H1 (cell line): Measurements from ENCODE around the gene RENBP. TPM values are rescaled to one million over a fixed set of nuclear protein-coding genes. Genes with fewer than 3 reads are reported as not detected.

Experiments used
- CTCF ChIA-PET: fragments of 300-600 bp; sonication (Branson Sonifier 250); formaldehyde crosslinking; loops from one replicate; lab custom pipeline; 2021; ENCODE audit not compliant: partially characterized antibody; lab: Charles Lee
- POLR2A ChIA-PET: fragments of 300-600 bp; sonication (Branson Sonifier 250); formaldehyde crosslinking; loops from one replicate; lab custom pipeline; 2021; ENCODE audit warnings: inconsistent platforms; ENCODE audit not compliant: partially characterized antibody; lab: Charles Lee
- DNase-seq, 2 experiments: peaks; one replicate each; pipeline versions ENCODE4 v3.0.0 to v3.0.0-alpha.2; 2010 to 2022; ENCODE audit warnings: low spot score in 2 of 2, low read depth in 1 of 2, mixed read lengths in 1 of 2
- FAIRE-seq: peaks from 2 replicates; lab custom pipeline; 2011; peaks lifted over from hg19 to GRCh38; lab: Jason Lieb, UNC
- H2AFZ ChIP-seq: 2 replicates; pipeline ENCODE4 v1.8.1; 2012; ENCODE audit warnings: low read length, inconsistent platforms
- H2AK5ac ChIP-seq: 2 replicates; pipeline ENCODE4 v1.6.1; 2013; ENCODE audit warnings: low read depth, low read length
- H2BK120ac ChIP-seq: replicated peaks from 2 replicates; pipeline ENCODE3; 2013; ENCODE audit warnings: low read depth, low read length, inconsistent platforms
- H2BK12ac ChIP-seq: 2 replicates; pipeline ENCODE4 v1.6.1; 2013; ENCODE audit warnings: low read depth, low read length
- H2BK15ac ChIP-seq: 2 replicates; pipeline ENCODE4 v1.6.1; 2013; ENCODE audit warnings: low read length
- H2BK20ac ChIP-seq: 2 replicates; pipeline ENCODE4 v1.6.1; 2013; ENCODE audit warnings: low read length
- H2BK5ac ChIP-seq: 2 replicates; pipeline ENCODE4 v1.6.1; 2013; ENCODE audit warnings: low read depth, low read length
- H3K14ac ChIP-seq: 2 replicates; pipeline ENCODE4 v1.6.1; 2013; ENCODE audit warnings: inconsistent platforms; ENCODE audit not compliant: insufficient read length
- H3K18ac ChIP-seq: 2 replicates; pipeline ENCODE4 v1.6.1; 2013; ENCODE audit warnings: low read length; ENCODE audit errors: extremely low read depth
- H3K23ac ChIP-seq: 2 replicates; pipeline ENCODE4 v1.6.1; 2013; ENCODE audit warnings: inconsistent platforms; ENCODE audit not compliant: insufficient read length
- H3K23me2 ChIP-seq: 2 replicates; pipeline ENCODE4 v1.6.1; 2013; ENCODE audit warnings: low read depth, low read length
- H3K27ac ChIP-seq: 2 replicates; pipeline ENCODE4 v1.6.1; 2011; ENCODE audit warnings: low read depth, low read length, inconsistent platforms
- H3K27me3 ChIP-seq, 4 experiments: replicated peaks in 1 of 4; 1 replicate in 1 of 4; 2 replicates in 3 of 4; pipeline versions ENCODE4 v1.6.1 to v1.8.1; 2011 to 2013; ENCODE audit warnings: low read length in 3 of 4, mild to moderate bottlenecking in 3 of 4, inconsistent platforms in 2 of 4, mixed read lengths in 2 of 4, moderate library complexity in 1 of 4; ENCODE audit not compliant: control insufficient read depth in 3 of 4, insufficient read depth in 3 of 4; ENCODE audit errors: extremely low read depth in 1 of 4
- H3K36me3 ChIP-seq, 4 experiments: 2 replicates each; pipeline versions ENCODE4 v1.6.1 to v1.8.1; 2011 to 2013; ENCODE audit warnings: mild to moderate bottlenecking in 4 of 4, low read length in 3 of 4, moderate library complexity in 2 of 4, control low read depth in 1 of 4, inconsistent platforms in 1 of 4; ENCODE audit not compliant: insufficient read depth in 4 of 4, control insufficient read depth in 2 of 4
- H3K4ac ChIP-seq: replicated peaks from 2 replicates; pipeline ENCODE3; 2013; ENCODE audit warnings: low read length, low read depth, mixed read lengths, inconsistent platforms; ENCODE audit not compliant: insufficient read length
- H3K4me1 ChIP-seq, 4 experiments: replicated peaks in 1 of 4; 1 replicate in 1 of 4; 2 replicates in 3 of 4; pipeline versions ENCODE4 v1.6.1 to v1.8.1; 2011 to 2013; ENCODE audit warnings: low read length in 3 of 4, inconsistent platforms in 2 of 4, mixed read lengths in 1 of 4; ENCODE audit not compliant: insufficient read depth in 4 of 4, control insufficient read depth in 3 of 4
- H3K4me2 ChIP-seq, 2 experiments: 2 replicates each; pipeline versions ENCODE4 v1.6.1 to v1.8.1; 2011 to 2013; ENCODE audit warnings: low read depth in 2 of 2, low read length in 2 of 2, control low read depth in 1 of 2, inconsistent platforms in 1 of 2, mild to moderate bottlenecking in 1 of 2; ENCODE audit not compliant: insufficient read depth in 1 of 2
- H3K4me3 ChIP-seq, 4 experiments: fragments of 200-600, 300-600 bp in 1 of 4; sonication (generic), shearing (Covaris generic), sonication (Bioruptor Twin) in 1 of 4; 2 replicates each; pipeline versions ENCODE4 v1.5.1 to v1.8.1; 2011 to 2016; ENCODE audit warnings: low read length in 4 of 4, low read depth in 3 of 4, control low read depth in 2 of 4, inconsistent platforms in 2 of 4, mild to moderate bottlenecking in 2 of 4, mixed read lengths in 1 of 4, moderate library complexity in 1 of 4; ENCODE audit not compliant: insufficient read depth in 2 of 4; ENCODE audit errors: extremely low read depth in 1 of 4
- H3K56ac ChIP-seq: replicated peaks from 2 replicates; pipeline ENCODE3; 2013; ENCODE audit warnings: low read depth, mild to moderate bottlenecking, mixed read lengths, low read length, inconsistent platforms; ENCODE audit not compliant: insufficient read length
- H3K79me1 ChIP-seq: 2 replicates; pipeline ENCODE4 v1.6.1; 2013; ENCODE audit warnings: low read depth, low read length, control low read depth
- H3K79me2 ChIP-seq, 2 experiments: 2 replicates each; pipeline versions ENCODE4 v1.6.1 to v1.8.1; 2012 to 2013; ENCODE audit warnings: low read length in 2 of 2, mild to moderate bottlenecking in 2 of 2, inconsistent platforms in 1 of 2; ENCODE audit not compliant: insufficient read depth in 2 of 2, control insufficient read depth in 1 of 2
- H3K9ac ChIP-seq, 4 experiments: replicated peaks in 1 of 4; 1 replicate in 1 of 4; 2 replicates in 3 of 4; pipeline versions ENCODE4 v1.6.1 to v1.8.1; 2011 to 2013; ENCODE audit warnings: low read depth in 3 of 4, low read length in 3 of 4, control low read depth in 2 of 4, mild to moderate bottlenecking in 2 of 4, moderate library complexity in 2 of 4, inconsistent platforms in 1 of 4; ENCODE audit errors: extremely low read depth in 1 of 4
- H3K9me3 ChIP-seq, 2 experiments: 2 replicates each; pipeline versions ENCODE4 v1.6.1 to v1.8.1; 2012 to 2013; ENCODE audit warnings: mild to moderate bottlenecking in 2 of 2, moderate library complexity in 2 of 2, control low read depth in 1 of 2, inconsistent platforms in 1 of 2, low read depth in 1 of 2, low read length in 1 of 2, mixed read lengths in 1 of 2; ENCODE audit not compliant: insufficient read depth in 2 of 2
- H4K20me1 ChIP-seq, 2 experiments: replicated peaks in 1 of 2; 2 replicates each; pipeline versions ENCODE3 to v1.8.1; 2011 to 2013; ENCODE audit warnings: inconsistent platforms in 2 of 2, low read length in 2 of 2, mild to moderate bottlenecking in 1 of 2; ENCODE audit not compliant: insufficient read depth in 2 of 2, control insufficient read depth in 1 of 2
- H4K5ac ChIP-seq: 2 replicates; pipeline ENCODE4 v1.6.1; 2013; ENCODE audit warnings: low read length, low read depth, mixed read lengths, inconsistent platforms; ENCODE audit not compliant: insufficient read length
- H4K8ac ChIP-seq: 2 replicates; pipeline ENCODE4 v1.8.0; 2013; ENCODE audit warnings: mild to moderate bottlenecking, moderate library complexity, low read length, inconsistent platforms; ENCODE audit not compliant: insufficient read depth; ENCODE audit errors: extremely low read depth
- H4K91ac ChIP-seq: replicated peaks from 2 replicates; pipeline ENCODE3; 2013; ENCODE audit warnings: low read length, mixed read lengths, inconsistent platforms; ENCODE audit not compliant: insufficient read length
- FOSL1 ChIP-seq: IDR thresholded peaks from 2 replicates; pipeline ENCODE4 v1.6.1; 2011; ENCODE audit warnings: mild to moderate bottlenecking, low read depth, low read length, moderate library complexity; ENCODE audit not compliant: insufficient read depth
- HDAC6 ChIP-seq: IDR thresholded peaks from one replicate; pipeline ENCODE4 v1.7.1; 2012; ENCODE audit warnings: low read depth, mild to moderate bottlenecking, inconsistent platforms, low read length, moderate library complexity
- POU5F1 ChIP-seq: IDR thresholded peaks from 2 replicates; pipeline ENCODE4 v1.6.1; 2011; ENCODE audit warnings: low read depth, mild to moderate bottlenecking, low read length, moderate library complexity
- SP1 ChIP-seq: IDR thresholded peaks from 2 replicates; pipeline ENCODE4 v1.6.1; 2011; ENCODE audit warnings: low read depth, low read length
- SP4 ChIP-seq: IDR thresholded peaks from 2 replicates; pipeline ENCODE4 v1.6.1; 2012; ENCODE audit warnings: low read length, inconsistent platforms
- WGBS, 2 experiments: shearing (Covaris generic) in 1 of 2; methylation state at CpG; one replicate each; pipeline versions ENCODE4 v1.1.6 to v1.1.7; 2013 to 2015; ENCODE audit warnings: low lambda C conversion rate in 2 of 2, mixed read lengths in 2 of 2, inconsistent platforms in 1 of 2, low coverage in 1 of 2, missing lambda C conversion rate in 1 of 2; ENCODE audit not compliant: insufficient replicate concordance in 2 of 2, insufficient coverage in 1 of 2, insufficient read length in 1 of 2; ENCODE audit errors: extremely low coverage in 1 of 2, missing lambda C conversion rate in 1 of 2; 5-methylcytosine and 5-hydroxymethylcytosine counted together
- polyA plus RNA-seq, 7 experiments: library from polyadenylated mRNA; depleted of rRNA in 3 of 7; stranded (reverse) in 5 of 7; unstranded in 2 of 7; fragments of >200 nt in 5 of 7; fragments of 200-250 nt in 2 of 7; gene quantifications; 1 replicate in 5 of 7; 2 replicates in 1 of 7; 4 replicates in 1 of 7; pipeline versions ENCODE4 v1.2.1 to v1.2.3, GENCODE V29; 2011 to 2013; ENCODE audit warnings: missing spikeins in 2 of 7, mixed read lengths in 2 of 7
- total RNA-seq: library from RNA; stranded (reverse); fragmentation: NEBNext Ultra II Directional; extraction: Animal tissue kit (Norgen Biotek cat#: 25700); gene quantifications from 2 replicates; pipeline ENCODE4 v1.2.1, GENCODE V29; 2021

The RENBP gene
- total and polyA plus RNA-seq, 2 of the 8 experiments (the other 6 are each of a cell fraction or from before 2014, with no cell fraction given) = 12.4 to 21.8 TPM

DNA sequence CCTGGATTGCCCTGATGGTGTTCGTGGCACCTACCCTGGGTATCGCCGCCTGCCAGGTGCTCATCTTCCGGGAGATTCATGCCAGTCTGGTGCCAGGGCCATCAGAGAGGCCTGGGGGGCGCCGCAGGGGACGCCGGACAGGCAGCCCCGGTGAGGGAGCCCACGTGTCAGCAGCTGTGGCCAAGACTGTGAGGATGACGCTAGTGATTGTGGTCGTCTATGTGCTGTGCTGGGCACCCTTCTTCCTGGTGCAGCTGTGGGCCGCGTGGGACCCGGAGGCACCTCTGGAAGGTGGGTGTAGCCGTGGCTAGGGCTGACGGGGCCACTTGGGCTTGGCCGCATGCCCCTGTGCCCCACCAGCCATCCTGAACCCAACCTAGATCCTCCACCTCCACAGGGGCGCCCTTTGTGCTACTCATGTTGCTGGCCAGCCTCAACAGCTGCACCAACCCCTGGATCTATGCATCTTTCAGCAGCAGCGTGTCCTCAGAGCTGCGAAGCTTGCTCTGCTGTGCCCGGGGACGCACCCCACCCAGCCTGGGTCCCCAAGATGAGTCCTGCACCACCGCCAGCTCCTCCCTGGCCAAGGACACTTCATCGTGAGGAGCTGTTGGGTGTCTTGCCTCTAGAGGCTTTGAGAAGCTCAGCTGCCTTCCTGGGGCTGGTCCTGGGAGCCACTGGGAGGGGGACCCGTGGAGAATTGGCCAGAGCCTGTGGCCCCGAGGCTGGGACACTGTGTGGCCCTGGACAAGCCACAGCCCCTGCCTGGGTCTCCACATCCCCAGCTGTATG lies 38.1 kb downstream of the RENBP start:
- no peak overlapping the region for H2BK120ac ChIP-seq
- H3K79me2 ChIP-seq = no peaks in the 10 kb centered on the region
- no peak overlapping the region for H3K4me3 ChIP-seq
- H3K56ac ChIP-seq = no peak overlapping the region
- no peak overlapping the region for H2BK5ac ChIP-seq
- H3K18ac ChIP-seq = no peak overlapping the region
- H4K8ac ChIP-seq = no peak overlapping the region
- 86% methylated on average over 14 of the region's 27 CpGs; no CpG with 5 or more reads in 1 of the 2 experiments for WGBS, 2 experiments
- no peak overlapping the region for H2AK5ac ChIP-seq
- no peak overlapping the region for H4K5ac ChIP-seq
- no peak overlapping the region for H2BK15ac ChIP-seq
- CTCF ChIA-PET = interaction anchor here (1.1 to 2.3 kb wide), 7 partner anchors 10 to 170 kb away, joined by 3 to 9 read pairs (median 4); no protein-coding TSS in a partner anchor
- H4K20me1 ChIP-seq = peaks cover 0 to 4% of the 10 kb centered on the region in 2 experiments
- H2AFZ ChIP-seq = no peak overlapping the region
- H2BK20ac ChIP-seq = no peak overlapping the region
- DNase-seq = no peak
- H3K9me3 ChIP-seq = no peaks in the 10 kb centered on the region
- H3K23me2 ChIP-seq = peaks cover 2% of the 10 kb centered on the region; the same call in 1 of the 2 replicates
- H3K79me1 ChIP-seq = no peaks in the 10 kb centered on the region
- H3K4me1 ChIP-seq = peaks cover 0 to 14% (median 0%) of the 10 kb centered on the region in 4 experiments; a peak in 1 of 7 replicates
- H3K27ac ChIP-seq = no peak overlapping the region
- no peak overlapping the region for H3K14ac ChIP-seq
- no peak for TF ChIP-seq HDAC6
- TF ChIP-seq SP4 = no peak
- TF ChIP-seq SP1 = no peak
- TF ChIP-seq FOSL1 = no peak
- no peak for TF ChIP-seq POU5F1
- TF ChIP-seq, all 59 proteins: peak for 0
- no peaks in the 10 kb centered on the region for H3K27me3 ChIP-seq
- no peak overlapping the region for H3K4ac ChIP-seq
- no peak for FAIRE-seq
- H3K9ac ChIP-seq = no peak overlapping the region
- no peak overlapping the region for H4K91ac ChIP-seq
- H3K4me2 ChIP-seq = no peak overlapping the region
- POLR2A ChIA-PET = interaction anchor here (0.6 to 1.8 kb wide), 13 partner anchors 11 to 376 kb away, joined by 3 to 10 read pairs (median 4); partner anchors contain the start of genes ARHGAP4 and HCFC1
- H2BK12ac ChIP-seq = no peak overlapping the region
- no peaks in the 10 kb centered on the region; a peak in 1 of 8 replicates for H3K36me3 ChIP-seq
- H3K23ac ChIP-seq = no peak overlapping the region
